H9 (cell line): ENCODE data around the gene TSPAN18. TPM values are rescaled to one million over a fixed set of nuclear protein-coding genes. Genes with fewer than 3 reads are reported as not detected.

Experiments used
- DNase-seq: peaks from one replicate; pipeline ENCODE4 v3.0.0-alpha.2; 2017
- H2AFZ ChIP-seq: one replicate; pipeline ENCODE4 v1.6.1; 2013; ENCODE audit warnings: mild to moderate bottlenecking, low read length, control low read depth, moderate library complexity
- H2AK5ac ChIP-seq: 2 replicates; pipeline ENCODE4 v1.6.1; 2013; ENCODE audit warnings: low read length, control low read depth, mixed read lengths; ENCODE audit not compliant: insufficient read length
- H2BK120ac ChIP-seq: one replicate; pipeline ENCODE4 v1.6.1; 2013; ENCODE audit warnings: low read depth, mild to moderate bottlenecking, low read length, control low read depth, inconsistent platforms; ENCODE audit not compliant: poor library complexity, severe bottlenecking
- H2BK12ac ChIP-seq: 2 replicates; pipeline ENCODE4 v1.6.1; 2013; ENCODE audit warnings: low read length, control low read depth, mixed read lengths, low read depth; ENCODE audit not compliant: insufficient read length
- H2BK15ac ChIP-seq: 2 replicates; pipeline ENCODE4 v1.6.1; 2013; ENCODE audit warnings: low read depth, low read length, control low read depth
- H2BK20ac ChIP-seq: one replicate; pipeline ENCODE4 v1.6.1; 2013; ENCODE audit warnings: low read depth, mild to moderate bottlenecking, low read length, control low read depth, inconsistent platforms; ENCODE audit not compliant: poor library complexity, severe bottlenecking
- H2BK5ac ChIP-seq: 2 replicates; pipeline ENCODE4 v1.6.1; 2013; ENCODE audit warnings: low read length, control low read depth, mixed read lengths; ENCODE audit not compliant: insufficient read length
- H3K14ac ChIP-seq: 2 replicates; pipeline ENCODE4 v1.6.1; 2013; ENCODE audit warnings: low read length, control low read depth; ENCODE audit not compliant: insufficient read depth
- H3K18ac ChIP-seq: 2 replicates; pipeline ENCODE4 v1.6.1; 2013; ENCODE audit warnings: low read depth, mild to moderate bottlenecking, mixed read lengths, low read length, control low read depth; ENCODE audit not compliant: insufficient read length
- H3K23ac ChIP-seq: 2 replicates; pipeline ENCODE4 v1.6.1; 2013; ENCODE audit warnings: low read length, control low read depth, mixed read lengths, low read depth; ENCODE audit not compliant: insufficient read length
- H3K23me2 ChIP-seq: 2 replicates; pipeline ENCODE4 v1.6.1; 2013; ENCODE audit warnings: low read depth, mild to moderate bottlenecking, mixed read lengths, low read length, control low read depth; ENCODE audit not compliant: insufficient read length, poor library complexity, severe bottlenecking
- H3K27ac ChIP-seq: 2 replicates; pipeline ENCODE4 v1.5.1; 2013; ENCODE audit warnings: low read length, control low read depth, mixed read lengths, low read depth; ENCODE audit not compliant: insufficient read length
- H3K27me3 ChIP-seq: 2 replicates; pipeline ENCODE4 v1.6.1; 2013; ENCODE audit warnings: low read length, control low read depth, inconsistent platforms; ENCODE audit not compliant: insufficient read depth
- H3K4ac ChIP-seq: 2 replicates; pipeline ENCODE4 v1.6.1; 2013; ENCODE audit warnings: low read depth, mild to moderate bottlenecking, control low read depth, inconsistent platforms, low read length, moderate library complexity
- H3K4me1 ChIP-seq: 2 replicates; pipeline ENCODE4 v1.6.1; 2013; ENCODE audit warnings: low read length, control low read depth, inconsistent platforms; ENCODE audit not compliant: insufficient read depth
- H3K4me2 ChIP-seq: 2 replicates; pipeline ENCODE4 v1.6.1; 2013; ENCODE audit warnings: low read length, control low read depth, mixed read lengths; ENCODE audit not compliant: insufficient read length, insufficient read depth
- H3K56ac ChIP-seq: 2 replicates; pipeline ENCODE4 v1.6.1; 2013; ENCODE audit warnings: low read depth, mild to moderate bottlenecking, mixed read lengths, low read length, control low read depth; ENCODE audit not compliant: insufficient read length
- H3K79me1 ChIP-seq: 2 replicates; pipeline ENCODE4 v1.6.1; 2013; ENCODE audit warnings: low read depth, mild to moderate bottlenecking, moderate library complexity, low read length, control low read depth, inconsistent platforms; ENCODE audit not compliant: insufficient read depth, poor library complexity, severe bottlenecking
- H3K79me2 ChIP-seq: 2 replicates; pipeline ENCODE4 v1.6.1; 2013; ENCODE audit warnings: low read length, control low read depth, inconsistent platforms; ENCODE audit not compliant: insufficient read depth
- H3K9ac ChIP-seq: 2 replicates; pipeline ENCODE4 v1.6.1; 2013; ENCODE audit warnings: low read length, control low read depth, mixed read lengths; ENCODE audit not compliant: insufficient read length; ENCODE audit errors: extremely low read depth
- H3K9me3 ChIP-seq: one replicate; pipeline ENCODE4 v1.6.1; 2013; ENCODE audit warnings: low read depth, low read length, inconsistent platforms; ENCODE audit not compliant: control insufficient read depth
- H3T11ph ChIP-seq: one replicate; pipeline ENCODE4 v1.6.1; 2013; ENCODE audit warnings: mild to moderate bottlenecking, low read length, control low read depth, inconsistent platforms
- H4K20me1 ChIP-seq: one replicate; pipeline ENCODE4 v1.6.1; 2013; ENCODE audit not compliant: control insufficient read depth, insufficient read length, insufficient read depth
- H4K5ac ChIP-seq: 2 replicates; pipeline ENCODE4 v1.6.1; 2013; ENCODE audit warnings: low read depth, mild to moderate bottlenecking, mixed read lengths, low read length, control low read depth; ENCODE audit not compliant: insufficient read length
- H4K8ac ChIP-seq: replicated peaks from 2 replicates; pipeline ENCODE4 v1.6.1; 2013; ENCODE audit warnings: low read length, control low read depth, mixed read lengths, low read depth; ENCODE audit not compliant: insufficient read length
- H4K91ac ChIP-seq: 2 replicates; pipeline ENCODE4 v1.6.1; 2013; ENCODE audit warnings: low read depth, mild to moderate bottlenecking, moderate library complexity, mixed read lengths, low read length, control low read depth; ENCODE audit not compliant: insufficient read length
- H3K27ac Mint-ChIP-seq, 3 experiments: 2 replicates in 2 of 3; 3 replicates in 1 of 3; pipeline ENCODE4 v1.8.0; 2020 to 2021; ENCODE audit warnings: mixed read lengths in 3 of 3, mild to moderate bottlenecking in 1 of 3, moderate library complexity in 1 of 3
- H3K27me3 Mint-ChIP-seq: 2 replicates; pipeline ENCODE4 v1.8.0; 2021; ENCODE audit warnings: low read depth, mild to moderate bottlenecking, moderate library complexity, mixed read lengths
- H3K36me3 Mint-ChIP-seq, 3 experiments: 2 replicates in 2 of 3; 3 replicates in 1 of 3; pipeline ENCODE4 v1.8.0; 2020 to 2021; ENCODE audit warnings: low read depth in 3 of 3, mixed read lengths in 3 of 3; ENCODE audit not compliant: insufficient read depth in 1 of 3
- H3K4me1 Mint-ChIP-seq, 2 experiments: 2 replicates each; pipeline ENCODE4 v1.8.0; 2020; ENCODE audit warnings: mixed read lengths in 2 of 2
- H3K4me3 Mint-ChIP-seq, 2 experiments: 2 replicates in 1 of 2; 3 replicates in 1 of 2; pipeline ENCODE4 v1.8.0; 2020 to 2021; ENCODE audit warnings: mild to moderate bottlenecking in 2 of 2, mixed read lengths in 2 of 2, moderate library complexity in 1 of 2
- H3K9me3 Mint-ChIP-seq, 2 experiments: 2 replicates in 1 of 2; 3 replicates in 1 of 2; pipeline ENCODE4 v1.8.0; 2020; ENCODE audit warnings: mild to moderate bottlenecking in 2 of 2, mixed read lengths in 2 of 2, moderate library complexity in 1 of 2
- WGBS: extraction: QIAGEN DNeasy Blood & Tissue Kit; methylation state at CpG from one replicate; pipeline ENCODE4 v1.1.7; 2013; ENCODE audit warnings: missing lambda C conversion rate, low lambda C conversion rate, mixed read lengths; ENCODE audit not compliant: insufficient read length; ENCODE audit errors: extremely low coverage; 5-methylcytosine and 5-hydroxymethylcytosine counted together
- total RNA-seq: library from RNA; stranded (reverse); gene quantifications from 2 replicates; pipeline ENCODE4 v1.2.1, GENCODE V29; 2021
- TF ChIP-seq, protein P1 (sequence below): fragments of 200-600 bp; sonication (generic); conservative IDR thresholded peaks from 3 replicates; pipeline ENCODE4 v1.8.0; 2021; ENCODE audit warnings: antibody characterized with exemption, mild to moderate bottlenecking

Gene TSPAN18
- total RNA-seq, 1 experiment from 2014 or later: 25.3 TPM

DNA sequence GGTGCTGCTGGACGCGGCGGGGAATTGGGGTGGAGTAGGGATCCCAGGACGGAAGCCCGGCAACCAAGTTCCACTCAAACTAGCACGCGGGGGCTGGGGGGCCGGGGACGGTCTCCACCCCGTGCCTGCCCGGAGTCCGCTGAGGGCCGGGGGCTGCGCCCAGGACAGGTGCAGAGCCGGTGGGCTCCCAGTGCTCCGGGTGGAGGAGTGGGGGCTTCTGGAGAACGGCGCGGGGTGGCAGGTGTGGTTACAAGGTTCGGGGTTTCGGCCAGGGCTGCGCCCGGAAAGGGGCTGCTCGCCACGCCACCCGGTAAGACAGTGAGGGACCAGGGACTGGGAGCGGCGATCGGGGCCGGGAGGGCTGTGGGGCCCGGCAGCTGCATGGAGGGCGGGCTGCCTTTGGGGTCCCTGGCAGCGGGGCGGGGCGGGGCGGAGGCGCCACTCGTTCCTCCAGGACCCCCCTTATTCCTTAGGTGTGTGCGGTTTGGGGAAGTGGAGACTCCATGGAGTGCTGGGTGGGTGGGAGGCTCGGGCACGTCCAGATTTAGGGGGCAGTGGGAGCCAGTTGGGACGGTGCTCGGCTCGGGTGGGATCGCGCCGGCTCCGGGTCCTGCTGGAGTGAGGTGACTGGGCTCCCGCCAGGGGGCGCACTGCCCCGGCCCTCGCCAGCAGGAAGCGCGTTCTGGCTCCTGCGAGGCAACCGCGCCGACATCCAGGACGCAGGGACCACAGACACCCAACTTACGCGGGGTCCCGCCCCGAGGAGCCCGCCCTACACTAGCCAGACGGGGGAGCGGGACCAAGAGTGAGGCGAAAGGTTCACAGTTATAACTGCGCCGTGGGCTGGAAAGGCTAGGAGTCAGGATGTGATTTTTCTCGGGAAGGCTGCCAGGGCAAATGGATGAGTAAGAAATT is 868 bp downstream of the TSPAN18 start:
- no peaks in the 10 kb centered on the region for H3K79me2 ChIP-seq
- no peak overlapping the region for H3K23ac ChIP-seq
- no peak overlapping the region for H3K14ac ChIP-seq
- H3K56ac ChIP-seq: no peak overlapping the region
- Mint-ChIP-seq H3K9me3 (no peaks in the 10 kb centered on the region; a peak in 3 of 5 replicates), H3K4me3 (peak overlapping the region; percentile 74 to 88), H3K27me3 (peaks cover 76% of the 10 kb centered on the region), H3K36me3 (no peaks in the 10 kb centered on the region; a peak in 1 of 7 replicates), H3K4me1 (peaks cover 60 to 63% of the 10 kb centered on the region in 2 experiments), H3K27ac (peak overlapping the region in 1 of 3 experiments; percentile 78; a peak in 1 of 7 replicates)
- H3K4me1 ChIP-seq: peaks cover 6% of the 10 kb centered on the region; the same call in 1 of the 2 replicates
- no peaks in the 10 kb centered on the region for H4K20me1 ChIP-seq
- no peak overlapping the region for H2BK5ac ChIP-seq
- H3K27ac ChIP-seq: no peak overlapping the region
- peaks cover 18% of the 10 kb centered on the region for H3K23me2 ChIP-seq
- no peak overlapping the region for H2BK120ac ChIP-seq
- no peak overlapping the region for H3K18ac ChIP-seq
- no peak overlapping the region for H2AK5ac ChIP-seq
- H2BK12ac ChIP-seq: no peak overlapping the region
- H3K9ac ChIP-seq: no peak overlapping the region
- H3K79me1 ChIP-seq: no peaks in the 10 kb centered on the region
- no peaks in the 10 kb centered on the region for H3K9me3 ChIP-seq
- H3K4ac ChIP-seq: no peak overlapping the region
- no CpG with 5 or more reads among the region's 70 CpGs for WGBS
- no peak overlapping the region for H4K91ac ChIP-seq
- H4K5ac ChIP-seq: no peak overlapping the region
- peak overlapping the region; percentile 60 for H3K4me2 ChIP-seq
- no peak overlapping the region for H3T11ph ChIP-seq
- TF ChIP-seq, protein P1, sequence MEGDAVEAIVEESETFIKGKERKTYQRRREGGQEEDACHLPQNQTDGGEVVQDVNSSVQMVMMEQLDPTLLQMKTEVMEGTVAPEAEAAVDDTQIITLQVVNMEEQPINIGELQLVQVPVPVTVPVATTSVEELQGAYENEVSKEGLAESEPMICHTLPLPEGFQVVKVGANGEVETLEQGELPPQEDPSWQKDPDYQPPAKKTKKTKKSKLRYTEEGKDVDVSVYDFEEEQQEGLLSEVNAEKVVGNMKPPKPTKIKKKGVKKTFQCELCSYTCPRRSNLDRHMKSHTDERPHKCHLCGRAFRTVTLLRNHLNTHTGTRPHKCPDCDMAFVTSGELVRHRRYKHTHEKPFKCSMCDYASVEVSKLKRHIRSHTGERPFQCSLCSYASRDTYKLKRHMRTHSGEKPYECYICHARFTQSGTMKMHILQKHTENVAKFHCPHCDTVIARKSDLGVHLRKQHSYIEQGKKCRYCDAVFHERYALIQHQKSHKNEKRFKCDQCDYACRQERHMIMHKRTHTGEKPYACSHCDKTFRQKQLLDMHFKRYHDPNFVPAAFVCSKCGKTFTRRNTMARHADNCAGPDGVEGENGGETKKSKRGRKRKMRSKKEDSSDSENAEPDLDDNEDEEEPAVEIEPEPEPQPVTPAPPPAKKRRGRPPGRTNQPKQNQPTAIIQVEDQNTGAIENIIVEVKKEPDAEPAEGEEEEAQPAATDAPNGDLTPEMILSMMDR: peak; percentile 97
- DNase-seq: peak; percentile 87
- H2BK15ac ChIP-seq: no peak overlapping the region
- H2BK20ac ChIP-seq: no peak overlapping the region
- peaks cover 32% of the 10 kb centered on the region for H3K27me3 ChIP-seq
- H4K8ac ChIP-seq: no peak overlapping the region
- H2AFZ ChIP-seq: no peak overlapping the region
